Measurements from ENCODE around the gene DNM2. TPM values are rescaled to one million over a fixed set of nuclear protein-coding genes. Genes with fewer than 3 reads are reported as not detected.

The DNM2 gene
- total RNA-seq, 1 donor from 2014 or later = 129 TPM

DNA sequence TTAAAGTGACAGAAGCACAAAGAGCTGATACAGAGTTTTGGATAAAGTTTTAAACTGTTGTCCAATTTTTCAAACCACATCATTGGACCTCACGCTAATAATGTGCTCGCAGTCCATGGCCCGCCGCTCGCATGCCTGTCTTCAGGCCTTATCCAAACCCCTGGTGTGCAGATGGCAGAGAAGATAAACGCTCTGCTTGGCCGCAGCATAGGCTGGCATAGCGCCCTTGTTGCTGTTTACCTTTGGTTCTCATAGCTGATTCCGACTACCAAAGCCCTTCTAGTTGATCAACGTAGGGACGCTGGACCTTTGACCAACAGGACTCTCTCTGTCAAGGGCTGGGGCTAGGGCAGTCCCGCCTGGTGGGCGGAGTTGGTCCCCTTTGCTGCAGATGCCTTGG lies 40.1 kb upstream of the DNM2 start:
- FAIRE-seq (no peak), DNase-seq (ENCODE audit: low read depth) (no peak)
- Histone ChIP-seq H4K20me1 (ENCODE audit: insufficient read depth, low read length) (peaks cover 95% of the 10 kb centered on the region), H3K9ac (ENCODE audit: low read length) (no peak overlapping the region), H3K4me2 (ENCODE audit: low read length) (no peak overlapping the region), H3K9me3 (ENCODE audit: insufficient read depth, low read depth, low read length) (no peaks in the 10 kb centered on the region), H3K4me3 (ENCODE audit: insufficient read depth, low read depth, low read length) (no peak overlapping the region), H2AFZ (ENCODE audit: low read depth, low read length) (no peak overlapping the region), H3K4me1 (ENCODE audit: insufficient read depth, low read length) (no peaks in the 10 kb centered on the region), H3K27ac (ENCODE audit: low read depth, low read length) (no peak overlapping the region), H3K36me3 (ENCODE audit: insufficient read depth, low read length) (peaks cover 68% of the 10 kb centered on the region), H3K79me2 (ENCODE audit: insufficient read depth, low read length) (peaks cover 94% of the 10 kb centered on the region), H3K27me3 (ENCODE audit: insufficient read depth, low read length) (no peaks in the 10 kb centered on the region)
- H3K4me3 Mint-ChIP-seq (ENCODE audit: unreplicated experiment) = no peak overlapping the region
- H3K9me3 Mint-ChIP-seq (ENCODE audit: unreplicated experiment) = no peaks in the 10 kb centered on the region
- TF ChIP-seq EZH2 (IDR thresholded peaks at IDR 0.05; ENCODE audit: insufficient read depth, low read length) = no peak
- TF ChIP-seq, protein P1, sequence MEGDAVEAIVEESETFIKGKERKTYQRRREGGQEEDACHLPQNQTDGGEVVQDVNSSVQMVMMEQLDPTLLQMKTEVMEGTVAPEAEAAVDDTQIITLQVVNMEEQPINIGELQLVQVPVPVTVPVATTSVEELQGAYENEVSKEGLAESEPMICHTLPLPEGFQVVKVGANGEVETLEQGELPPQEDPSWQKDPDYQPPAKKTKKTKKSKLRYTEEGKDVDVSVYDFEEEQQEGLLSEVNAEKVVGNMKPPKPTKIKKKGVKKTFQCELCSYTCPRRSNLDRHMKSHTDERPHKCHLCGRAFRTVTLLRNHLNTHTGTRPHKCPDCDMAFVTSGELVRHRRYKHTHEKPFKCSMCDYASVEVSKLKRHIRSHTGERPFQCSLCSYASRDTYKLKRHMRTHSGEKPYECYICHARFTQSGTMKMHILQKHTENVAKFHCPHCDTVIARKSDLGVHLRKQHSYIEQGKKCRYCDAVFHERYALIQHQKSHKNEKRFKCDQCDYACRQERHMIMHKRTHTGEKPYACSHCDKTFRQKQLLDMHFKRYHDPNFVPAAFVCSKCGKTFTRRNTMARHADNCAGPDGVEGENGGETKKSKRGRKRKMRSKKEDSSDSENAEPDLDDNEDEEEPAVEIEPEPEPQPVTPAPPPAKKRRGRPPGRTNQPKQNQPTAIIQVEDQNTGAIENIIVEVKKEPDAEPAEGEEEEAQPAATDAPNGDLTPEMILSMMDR (IDR thresholded peaks at IDR 0.05; ENCODE audit: insufficient read depth, low read depth, low read length) = no peak
- H3K36me3 Mint-ChIP-seq (ENCODE audit: low read depth, unreplicated experiment) = peaks cover 13% of the 10 kb centered on the region
- H3K27me3 Mint-ChIP-seq (ENCODE audit: low read depth, unreplicated experiment) = no peaks in the 10 kb centered on the region
- H3K4me1 Mint-ChIP-seq (ENCODE audit: low read depth, unreplicated experiment) = no peaks in the 10 kb centered on the region
- H3K27ac Mint-ChIP-seq (ENCODE audit: unreplicated experiment) = no peak overlapping the region

GRCh38 chr19:10678813-10679212 lies 39.1 kb upstream of the DNM2 start:
- H3K9me3 ChIP-seq (ENCODE audit: insufficient read depth, low read depth, low read length) = no peaks in the 10 kb centered on the region
- no peak overlapping the region for H2AFZ ChIP-seq (ENCODE audit: low read depth, low read length)
- H3K9ac ChIP-seq (ENCODE audit: low read length) = no peak overlapping the region
- Mint-ChIP-seq H3K9me3 (ENCODE audit: unreplicated experiment) (no peaks in the 10 kb centered on the region), H3K4me3 (ENCODE audit: unreplicated experiment) (no peak overlapping the region), H3K27me3 (ENCODE audit: low read depth, unreplicated experiment) (no peaks in the 10 kb centered on the region), H3K4me1 (ENCODE audit: low read depth, unreplicated experiment) (no peaks in the 10 kb centered on the region), H3K36me3 (ENCODE audit: low read depth, unreplicated experiment) (peaks cover 12% of the 10 kb centered on the region), H3K27ac (ENCODE audit: unreplicated experiment) (no peak overlapping the region)
- no peak for FAIRE-seq
- no peak overlapping the region for H3K4me3 ChIP-seq (ENCODE audit: insufficient read depth, low read depth, low read length)
- no peak for DNase-seq (ENCODE audit: low read depth)
- TF ChIP-seq, protein P1 (IDR thresholded peaks at IDR 0.05; ENCODE audit: insufficient read depth, low read depth, low read length) = no peak
- TF ChIP-seq EZH2 (IDR thresholded peaks at IDR 0.05; ENCODE audit: insufficient read depth, low read length) = no peak
- peaks cover 95% of the 10 kb centered on the region for H4K20me1 ChIP-seq (ENCODE audit: insufficient read depth, low read length)
- H3K79me2 ChIP-seq (ENCODE audit: insufficient read depth, low read length) = peaks cover 93% of the 10 kb centered on the region
- H3K4me2 ChIP-seq (ENCODE audit: low read length) = no peak overlapping the region
- no peaks in the 10 kb centered on the region for H3K27me3 ChIP-seq (ENCODE audit: insufficient read depth, low read length)
- H3K36me3 ChIP-seq (ENCODE audit: insufficient read depth, low read length) = peaks cover 66% of the 10 kb centered on the region
- no peaks in the 10 kb centered on the region for H3K4me1 ChIP-seq (ENCODE audit: insufficient read depth, low read length)
- H3K27ac ChIP-seq (ENCODE audit: low read depth, low read length) = no peak overlapping the region

DNA sequence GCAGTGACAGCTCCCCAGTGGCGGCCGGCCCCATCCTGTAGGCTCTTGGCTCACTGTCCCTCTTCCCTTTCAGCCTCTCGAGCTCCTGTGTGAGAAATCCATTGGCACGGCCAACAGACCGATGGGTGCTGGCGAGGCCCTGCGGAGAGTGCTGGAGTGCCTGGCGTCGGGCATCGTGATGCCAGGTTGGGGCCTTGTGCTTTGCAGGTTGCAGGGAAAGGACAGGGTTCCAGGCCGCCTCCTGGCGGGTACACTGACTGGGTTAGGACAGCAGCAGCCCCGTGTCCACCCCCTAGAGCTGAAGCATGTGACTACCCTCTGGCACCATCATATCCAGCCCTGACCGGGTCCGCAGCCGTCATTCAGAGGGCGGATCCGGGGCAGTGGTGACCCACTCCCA lies 38.1 kb upstream of the DNM2 start:
- Mint-ChIP-seq H3K9me3 (ENCODE audit: unreplicated experiment) (no peaks in the 10 kb centered on the region), H3K27me3 (ENCODE audit: low read depth, unreplicated experiment) (no peaks in the 10 kb centered on the region), H3K36me3 (ENCODE audit: low read depth, unreplicated experiment) (peaks cover 12% of the 10 kb centered on the region), H3K4me1 (ENCODE audit: low read depth, unreplicated experiment) (no peaks in the 10 kb centered on the region), H3K27ac (ENCODE audit: unreplicated experiment) (no peak overlapping the region), H3K4me3 (ENCODE audit: unreplicated experiment) (no peak overlapping the region)
- Histone ChIP-seq H3K36me3 (ENCODE audit: insufficient read depth, low read length) (peaks cover 70% of the 10 kb centered on the region), H4K20me1 (ENCODE audit: insufficient read depth, low read length) (peaks cover 97% of the 10 kb centered on the region), H3K4me3 (ENCODE audit: insufficient read depth, low read depth, low read length) (no peak overlapping the region), H3K9ac (ENCODE audit: low read length) (no peak overlapping the region), H3K79me2 (ENCODE audit: insufficient read depth, low read length) (peaks cover 85% of the 10 kb centered on the region), H3K27ac (ENCODE audit: low read depth, low read length) (no peak overlapping the region), H3K4me2 (ENCODE audit: low read length) (no peak overlapping the region), H2AFZ (ENCODE audit: low read depth, low read length) (no peak overlapping the region), H3K9me3 (ENCODE audit: insufficient read depth, low read depth, low read length) (no peaks in the 10 kb centered on the region), H3K27me3 (ENCODE audit: insufficient read depth, low read length) (no peaks in the 10 kb centered on the region), H3K4me1 (ENCODE audit: insufficient read depth, low read length) (no peaks in the 10 kb centered on the region)
- no peak for FAIRE-seq
- DNase-seq (ENCODE audit: low read depth) = no peak
- TF ChIP-seq EZH2 (IDR thresholded peaks at IDR 0.05; ENCODE audit: insufficient read depth, low read length) = no peak
- TF ChIP-seq, protein P1 (IDR thresholded peaks at IDR 0.05; ENCODE audit: insufficient read depth, low read depth, low read length) = no peak

Measured in astrocyte (in vitro differentiated cells and primary cell).